ENCODE data around the gene LSS.

DNA sequence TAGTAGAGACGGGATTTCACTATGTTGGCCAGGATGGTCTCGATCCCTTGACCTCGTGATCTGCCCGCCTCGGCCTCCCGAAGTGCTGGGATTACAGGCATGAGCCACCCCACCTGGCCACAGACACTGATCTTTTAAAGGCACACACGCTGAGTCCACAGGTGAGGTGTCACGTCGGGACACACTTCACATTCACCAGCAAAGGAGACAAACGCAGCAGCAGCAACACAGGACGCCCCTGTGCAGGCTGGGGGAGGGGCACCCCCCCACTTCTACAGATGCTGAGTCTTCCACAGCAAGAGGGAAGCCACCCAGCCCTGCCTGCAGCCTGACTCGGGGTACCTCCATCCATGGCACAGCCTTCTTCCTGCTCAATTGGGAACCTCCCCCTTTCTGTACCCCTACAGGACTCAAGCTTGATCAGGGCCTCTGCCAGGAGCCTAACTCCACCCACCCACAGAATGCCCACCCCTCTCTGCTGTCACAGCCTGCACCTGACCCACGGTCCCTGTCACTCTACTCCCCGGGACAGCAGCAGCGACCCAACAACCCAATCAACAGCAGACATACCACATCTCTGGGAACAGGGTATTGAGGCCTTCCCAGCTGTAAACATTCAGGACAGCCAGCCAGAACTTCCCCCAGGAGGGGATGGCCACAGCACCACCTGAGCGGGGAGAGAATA is 9.5 kb downstream of the LSS start:
- TF ChIP-seq EP300 (IDR thresholded peaks at IDR 0.05) (no peak), POLR2A (IDR thresholded peaks at IDR 0.05) (no peak), CTCF (IDR thresholded peaks at IDR 0.05) (no peak)

Data from stomach (tissue), 4 donors.